Stimulated activated CD8-positive, alpha-beta memory T cell treated with anti-CD3 and anti-CD28 coated beads, Interleukin-12 subunit alpha, Interleukin-12 subunit beta, amount 100 ng/mL, for 24 hours (primary cell): ENCODE results near the gene UGT1A7.

Source experiments
- DNase-seq: peaks from one replicate; pipeline ENCODE4 v3.0.0-alpha.2; 2020; ENCODE audit errors: extremely low read depth

Gene UGT1A7

GRCh38 chr2:233761040-233761769, 79.5 kb downstream of the UGT1A7 start:
- no peak for DNase-seq

GRCh38 chr2:233764264-233764663, 82.6 kb downstream of the UGT1A7 start:
- no peak for DNase-seq

GRCh38 chr2:233764761-233765160, 83.1 kb downstream of the UGT1A7 start:
- DNase-seq = no peak

GRCh38 chr2:233766416-233766815, 84.7 kb downstream of the UGT1A7 start:
- DNase-seq = no peak

- no peak for DNase-seq
Observed at GRCh38 chr2:233768076-233768475, 86.4 kb downstream of the UGT1A7 start.

- DNase-seq = no peak
Observed at GRCh38 chr2:233769260-233769659, 87.6 kb downstream of the UGT1A7 start.

GRCh38 chr2:233772153-233772552, 90.5 kb downstream of the UGT1A7 start:
- no peak for DNase-seq

- DNase-seq = no peak
Observed at GRCh38 chr2:233772583-233772982, 90.9 kb downstream of the UGT1A7 start.

- DNase-seq = no peak
Observed at GRCh38 chr2:233773854-233774253, 92.2 kb downstream of the UGT1A7 start.

GRCh38 chr2:233775414-233775813, 93.7 kb downstream of the UGT1A7 start:
- DNase-seq = no peak

GRCh38 chr2:233778030-233778429, 96.3 kb downstream of the UGT1A7 start, which contains the start of gene MROH2A:
TSS of gene MROH2A (plus strand) at chr2:233778330. CDS start at chr2:233779359, 1,029 bp downstream.
- DNase-seq = no peak

- DNase-seq = no peak
Observed at GRCh38 chr2:233779722-233780121, 98.0 kb downstream of the UGT1A7 start.

GRCh38 chr2:233780771-233781170, 99.1 kb downstream of the UGT1A7 start:
- no peak for DNase-seq

GRCh38 chr2:233789554-233789953, 107.9 kb downstream of the UGT1A7 start:
- DNase-seq = no peak

GRCh38 chr2:233791151-233791882, 109.6 kb downstream of the UGT1A7 start:
- DNase-seq = no peak

- no peak for DNase-seq
Observed at GRCh38 chr2:233791883-233792329, 110.2 kb downstream of the UGT1A7 start.

GRCh38 chr2:233792720-233793119, 111.0 kb downstream of the UGT1A7 start:
- no peak for DNase-seq

GRCh38 chr2:233793465-233794127, 111.9 kb downstream of the UGT1A7 start:
- DNase-seq = no peak

GRCh38 chr2:233794128-233794658, 112.5 kb downstream of the UGT1A7 start:
- no peak for DNase-seq

- no peak for DNase-seq
Observed at GRCh38 chr2:233795735-233796171, 114.1 kb downstream of the UGT1A7 start.

- DNase-seq = no peak
Observed at GRCh38 chr2:233796254-233796653, 114.6 kb downstream of the UGT1A7 start.
